Measurements from ENCODE around the gene TFR2.
A peak's percentile ranks its signal among the peaks of the same experiment; 100 is the strongest.

The TFR2 gene

DNA sequence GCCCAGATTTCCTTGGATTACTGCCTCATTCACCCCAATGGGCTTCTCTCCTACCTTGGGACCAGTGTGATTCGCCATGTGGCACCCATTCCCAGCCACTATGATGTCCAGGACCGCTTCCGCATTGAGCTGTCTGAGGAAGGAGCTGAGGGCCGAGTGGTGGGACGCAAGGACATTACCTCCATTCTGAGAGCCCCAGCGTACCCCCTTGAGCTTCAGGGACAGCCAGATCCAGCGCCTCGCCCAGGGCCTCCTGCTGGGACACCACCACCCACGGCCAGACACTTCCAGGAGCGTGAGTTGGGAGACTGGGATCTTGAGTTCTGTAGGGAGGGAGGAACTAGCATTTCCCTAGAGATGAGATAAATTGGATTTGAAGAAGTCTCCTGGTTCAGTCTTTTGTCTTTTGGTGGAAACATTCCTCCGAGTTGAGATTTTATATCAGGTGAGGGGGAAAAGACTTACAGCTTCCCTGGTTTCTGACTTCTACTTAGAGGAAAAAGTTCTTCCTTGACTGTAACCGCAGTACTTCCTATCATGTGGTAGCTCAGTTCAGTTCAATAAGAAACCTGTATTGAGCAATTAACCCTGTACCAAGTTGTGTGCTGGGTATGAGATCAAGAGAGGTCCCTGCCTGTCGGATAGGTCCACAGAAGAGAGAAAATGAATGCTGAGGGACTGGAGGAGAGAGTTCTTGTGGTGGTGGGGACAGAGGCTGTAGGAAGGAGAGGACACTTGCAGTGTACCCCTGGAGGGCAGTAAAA, 27.8 kb downstream of the TFR2 start:
- no peak for DNase-seq (ENCODE audit: low read depth in 2 of 2)

GRCh38 chr7:100612730-100613390, 28.5 kb downstream of the TFR2 start:
- no peak for DNase-seq (ENCODE audit: low read depth in 2 of 2)

GRCh38 chr7:100611983-100612729, 29.2 kb downstream of the TFR2 start, which contains the start of gene MOSPD3:
Gene MOSPD3, plus strand, starts transcription at chr7:100612540. Its CDS starts 252 bp downstream, at chr7:100612792.
- DNase-seq (ENCODE audit: low read depth in 2 of 2), result peak; percentile 90 to 97

- DNase-seq (ENCODE audit: low read depth in 2 of 2), result no peak
These were observed 31.4 kb downstream of the TFR2 start for GRCh38 chr7:100609958-100610357.

- DNase-seq (ENCODE audit: low read depth in 2 of 2), result no peak
These were observed 34.2 kb downstream of the TFR2 start for GRCh38 chr7:100607111-100607510.

- DNase-seq (ENCODE audit: low read depth in 2 of 2), result no peak
These were observed 35.0 kb downstream of the TFR2 start for GRCh38 chr7:100606313-100606712.

DNA sequence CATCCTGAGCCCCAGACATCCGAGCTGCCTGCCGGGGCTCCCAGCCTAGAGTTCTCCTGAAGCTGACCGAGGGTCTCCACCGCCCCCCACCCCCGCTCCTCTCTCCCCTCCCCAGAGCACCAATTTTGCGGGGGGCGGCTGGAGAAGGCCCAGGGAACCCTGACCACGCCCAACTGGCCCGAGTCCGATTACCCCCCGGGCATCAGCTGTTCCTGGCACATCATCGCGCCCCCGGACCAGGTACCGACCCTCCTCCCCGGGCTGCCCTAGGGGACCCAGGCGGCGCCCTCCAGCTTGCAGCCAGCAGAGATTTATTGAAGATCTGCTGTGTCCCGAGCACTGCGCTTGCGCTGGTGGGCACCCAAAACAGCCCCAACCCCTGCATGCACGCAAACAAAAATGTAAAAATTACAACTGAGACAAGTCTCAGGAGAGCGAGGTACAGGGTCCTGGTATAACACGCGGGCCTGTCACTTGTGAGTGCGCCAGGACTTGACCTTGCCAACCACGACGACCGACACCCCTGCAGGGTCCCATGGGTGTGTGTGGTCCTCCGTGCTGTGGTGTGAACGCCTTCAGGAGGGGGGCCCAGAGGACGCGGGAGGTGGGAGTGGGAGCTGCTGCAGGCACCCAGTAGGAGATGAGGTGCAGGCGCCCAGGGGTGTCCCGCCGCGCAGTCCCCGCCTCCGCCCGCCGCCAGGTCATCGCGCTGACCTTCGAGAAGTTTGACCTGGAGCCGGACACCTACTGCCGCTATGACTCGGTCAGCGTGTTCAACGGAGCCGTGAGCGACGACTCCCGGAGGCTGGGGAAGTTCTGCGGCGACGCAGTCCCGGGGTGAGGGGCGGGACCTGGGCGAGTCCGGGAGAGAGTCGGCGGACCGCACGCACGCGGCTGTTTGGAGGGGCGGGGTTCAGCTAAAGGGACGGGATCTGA, 36.1 kb downstream of the TFR2 start:
- peak in 1 of 2 donors; percentile 17 for DNase-seq (ENCODE audit: low read depth in 2 of 2)

- DNase-seq (ENCODE audit: low read depth in 2 of 2), result peak in 1 of 2 donors; percentile 46
These were observed 37.0 kb downstream of the TFR2 start for GRCh38 chr7:100604028-100604975.

DNA sequence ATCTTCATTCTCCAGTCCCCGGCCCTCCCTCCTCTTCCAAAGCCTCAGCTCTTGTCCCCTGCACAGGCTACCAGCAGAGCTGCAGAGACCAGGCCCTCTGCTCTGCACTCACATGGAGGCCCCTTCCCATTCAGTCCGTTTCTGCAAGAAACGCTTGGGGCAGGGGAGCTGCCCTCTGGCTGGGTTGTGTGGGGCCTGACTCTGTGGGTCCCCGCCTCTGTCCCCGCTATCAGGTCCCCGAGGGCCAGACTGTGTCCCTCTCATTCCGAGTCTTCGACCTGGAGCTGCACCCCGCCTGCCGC, 37.7 kb downstream of the TFR2 start:
- DNase-seq (ENCODE audit: low read depth in 2 of 2), result no peak

DNA sequence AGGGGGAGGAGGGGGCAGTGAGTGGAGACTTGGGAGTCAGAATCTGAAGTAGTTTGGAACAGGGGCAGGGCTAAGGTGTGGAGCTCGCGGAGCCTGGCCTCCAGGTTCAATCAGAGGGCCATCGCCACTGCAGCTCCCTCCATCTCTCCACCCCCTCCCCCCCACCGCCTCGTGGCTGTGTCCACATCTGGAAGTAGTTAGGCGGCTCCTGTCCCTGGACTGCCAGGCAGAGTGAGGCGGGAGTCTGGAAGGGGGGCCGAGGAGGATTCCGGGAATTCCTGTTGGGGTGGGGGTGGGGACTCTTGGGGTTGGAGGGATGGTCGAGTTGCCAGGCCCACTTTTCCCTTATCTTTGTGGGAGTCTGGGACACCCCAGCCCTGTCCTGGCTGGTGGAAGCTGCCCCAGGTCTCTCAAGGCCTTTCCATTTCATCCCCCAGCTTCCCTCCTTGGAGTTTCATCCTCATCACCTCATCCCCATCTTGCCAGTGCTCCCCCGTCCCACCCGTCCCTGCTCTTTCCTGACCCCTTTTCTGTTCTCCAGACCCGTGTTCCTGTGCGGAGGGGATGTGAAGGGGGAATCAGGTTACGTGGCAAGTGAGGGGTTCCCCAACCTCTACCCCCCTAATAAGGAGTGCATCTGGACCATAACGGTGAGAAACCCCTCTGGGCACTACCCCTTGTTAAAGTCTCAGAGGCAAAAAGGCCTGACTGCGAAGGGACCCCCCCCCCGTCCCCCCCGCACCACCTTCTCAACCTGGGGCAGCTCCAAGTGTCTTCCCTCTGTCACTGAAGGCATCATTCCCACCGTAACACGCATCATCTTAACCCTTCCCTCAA, 38.2 kb downstream of the TFR2 start:
- no peak for DNase-seq (ENCODE audit: low read depth in 2 of 2)

DNA sequence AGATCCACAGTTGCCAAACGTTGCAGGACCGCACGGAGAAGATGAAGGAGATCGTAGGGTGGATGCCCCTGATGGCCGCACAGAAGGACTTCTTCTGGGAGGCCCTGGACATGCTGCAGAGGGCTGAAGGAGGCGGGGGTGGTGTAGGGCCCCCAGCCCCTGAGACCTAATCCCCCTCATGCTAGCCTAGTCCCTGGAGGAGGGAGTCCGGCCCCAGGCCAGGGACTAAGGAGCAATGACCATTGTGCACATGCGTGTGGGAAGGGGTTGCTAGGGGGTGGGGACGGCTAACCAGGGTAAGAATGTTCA, 40.7 kb downstream of the TFR2 start:
- no peak for DNase-seq (ENCODE audit: low read depth in 2 of 2)

DNA sequence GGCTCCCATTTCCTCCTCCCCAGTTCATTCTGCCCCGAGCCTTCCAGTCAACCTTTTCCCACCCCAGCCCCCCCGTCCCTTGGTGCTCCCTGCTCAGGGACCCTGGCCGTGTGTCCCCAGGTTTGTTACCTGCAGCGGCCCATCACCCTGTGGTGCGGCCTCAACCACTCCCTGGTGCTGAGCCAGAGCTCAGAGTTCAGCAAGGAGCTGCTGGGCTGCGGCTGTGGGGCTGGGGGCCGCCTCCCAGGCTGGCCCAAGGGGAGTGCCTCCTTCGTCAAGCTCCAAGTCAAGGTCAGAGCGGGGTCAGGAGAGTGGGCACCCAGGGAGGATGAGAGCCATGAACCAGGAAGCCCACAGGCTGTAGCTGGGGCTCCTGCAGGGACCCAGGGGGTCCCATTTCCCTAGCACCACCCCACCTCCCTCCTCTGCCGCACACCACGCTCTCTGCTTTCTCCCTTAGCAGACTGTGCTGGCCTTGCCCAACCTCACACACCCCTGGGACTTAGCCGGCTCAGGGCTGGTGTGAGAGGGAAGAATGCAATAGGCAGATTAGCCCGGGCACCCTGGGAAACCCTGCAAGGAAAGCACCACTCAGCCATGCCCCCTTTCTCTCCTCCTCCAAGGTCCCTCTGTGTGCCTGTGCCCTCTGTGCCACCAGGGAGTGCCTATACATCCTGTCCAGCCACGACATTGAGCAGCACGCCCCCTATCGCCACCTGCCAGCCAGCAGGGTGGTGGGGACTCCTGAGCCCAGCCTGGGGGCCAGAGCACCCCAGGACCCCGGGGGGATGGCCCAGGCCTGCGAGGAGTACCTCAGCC, 41.2 kb downstream of the TFR2 start:
- DNase-seq (ENCODE audit: low read depth in 2 of 2), result no peak

DNA sequence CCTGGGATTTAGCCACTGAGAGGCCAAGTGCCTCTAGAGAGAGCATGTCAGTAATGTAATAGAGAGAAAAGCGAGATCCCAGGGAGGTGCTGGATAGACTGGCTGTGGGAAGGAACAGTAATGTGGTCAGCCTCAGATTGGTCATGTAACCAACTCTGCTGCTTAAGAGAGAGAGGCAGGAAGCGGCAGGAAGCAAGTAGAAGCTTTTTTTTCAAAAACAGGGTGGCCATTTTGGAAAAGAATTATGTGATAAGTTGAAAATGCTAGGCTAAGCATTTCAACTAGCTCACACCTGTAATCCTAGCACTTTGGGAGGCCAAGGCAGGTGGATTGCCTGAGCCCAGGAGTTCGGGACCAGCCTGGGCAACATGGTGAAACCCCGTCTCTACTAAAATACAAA, 42.9 kb downstream of the TFR2 start:
- no peak for DNase-seq (ENCODE audit: low read depth in 2 of 2)

GRCh38 chr7:100595188-100595587, 46.2 kb downstream of the TFR2 start:
- no peak for DNase-seq (ENCODE audit: low read depth in 2 of 2)

- no peak for DNase-seq (ENCODE audit: low read depth in 2 of 2)
These were observed 49.8 kb downstream of the TFR2 start for GRCh38 chr7:100591596-100591995.

DNA sequence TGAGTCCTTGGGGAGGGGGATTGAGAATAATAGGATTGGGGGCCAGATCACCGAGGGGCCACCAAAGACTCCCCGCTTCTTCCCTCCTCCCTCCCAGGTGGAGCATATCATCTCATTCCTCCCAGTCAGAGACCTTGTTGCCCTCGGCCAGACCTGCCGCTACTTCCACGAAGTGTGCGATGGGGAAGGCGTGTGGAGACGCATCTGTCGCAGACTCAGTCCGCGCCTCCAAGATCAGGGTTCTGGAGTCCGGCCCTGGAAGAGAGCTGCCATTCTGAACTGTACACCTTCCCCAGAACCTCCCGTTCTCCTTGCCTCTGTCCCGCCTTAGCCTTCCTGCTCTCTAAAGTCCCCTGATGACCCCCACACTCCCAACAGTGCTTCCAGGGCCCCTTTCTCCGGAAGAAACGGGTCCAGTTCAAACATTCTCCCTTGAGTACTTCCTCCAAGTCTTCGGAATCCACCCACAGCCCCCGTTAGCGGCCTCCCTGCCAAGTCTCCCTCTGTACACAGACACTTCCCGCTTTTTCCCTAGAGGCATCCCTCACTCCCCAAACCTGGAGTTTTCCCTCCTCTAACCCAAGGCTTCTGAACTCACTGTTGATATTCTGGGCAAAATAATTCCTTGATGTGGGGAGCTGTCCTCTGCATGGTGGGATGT, 51.1 kb downstream of the TFR2 start:
- no peak for DNase-seq (ENCODE audit: low read depth in 2 of 2)

- no peak for DNase-seq (ENCODE audit: low read depth in 2 of 2)
These were observed 51.9 kb downstream of the TFR2 start for GRCh38 chr7:100589341-100589947.

DNA sequence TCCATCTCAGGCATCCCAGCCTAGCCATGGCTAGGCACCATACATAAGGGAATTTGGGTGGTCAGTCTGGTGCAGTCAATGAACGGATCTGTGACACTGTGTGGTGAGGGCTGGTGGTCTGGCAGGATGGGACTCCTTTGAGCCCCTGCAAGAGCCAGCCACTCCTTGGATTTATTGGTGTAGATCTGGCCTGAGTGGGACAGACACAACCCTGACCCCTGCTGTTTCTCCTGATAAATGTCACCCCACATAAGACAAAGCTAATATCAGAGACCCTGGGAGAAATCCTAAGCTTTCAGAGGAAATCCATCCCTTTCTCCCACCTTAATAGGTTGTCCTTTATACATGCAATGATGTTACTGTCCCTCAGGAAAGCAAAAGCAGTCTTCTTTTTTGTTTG, 52.9 kb downstream of the TFR2 start:
- DNase-seq (ENCODE audit: low read depth in 2 of 2), result no peak

Measured in stimulated activated CD4-positive, alpha-beta T cell treated with anti-CD3 and anti-CD28 coated beads, Interleukin-1b, Interleukin-23, amount 100 ng/mL, for 1 hour (primary cell).